Liver (tissue), 3 donors: ENCODE results near the gene XCL1.

Experiments used
- CTCF ChIP-seq: fragments of 150-350 bp; IDR thresholded peaks from 2 replicates; pipeline ENCODE4 v1.5.1; 2017; ENCODE audit warnings: improper control_type of control experiment, low read depth, low read length; ENCODE audit not compliant: missing input control
- FOXA1 ChIP-seq: IDR thresholded peaks from 2 replicates; pipeline ENCODE4 v1.6.1; 2016; ENCODE audit warnings: antibody characterized with exemption
- GABPA ChIP-seq, 2 donors: IDR thresholded peaks in 1 of 2; conservative IDR thresholded peaks in 1 of 2; 2 replicates each; pipeline ENCODE4 v1.6.1; 2016; ENCODE audit warnings: antibody characterized with exemption in 2 of 2, mild to moderate bottlenecking in 1 of 2, moderate library complexity in 1 of 2
- TAF1 ChIP-seq: conservative IDR thresholded peaks from 2 replicates; pipeline ENCODE4 v1.6.1; 2016; ENCODE audit warnings: antibody characterized with exemption, mild to moderate bottlenecking
- ZBTB33 ChIP-seq: IDR thresholded peaks from 2 replicates; pipeline ENCODE4 v1.6.1; 2016; ENCODE audit warnings: antibody characterized with exemption
- donor health status: healthy.
- donor health status: healthy.

GRCh38 chr1:168535536-168535935 is 40.9 kb upstream of the XCL1 start:
- TF ChIP-seq CTCF = no peak
- TF ChIP-seq TAF1 = no peak
- TF ChIP-seq ZBTB33 = no peak
- TF ChIP-seq GABPA (IDR thresholded peaks at IDR 0.05 in 1 of 2, conservative IDR thresholded peaks at IDR 0.05 in 1 of 2) = no peak
- TF ChIP-seq FOXA1 = no peak
